Ramos (cell line): ENCODE results near the gene C1orf35.

ENCODE experiments used
- in situ Hi-C: fragments of 300-500 bp; cut with MboI; formaldehyde crosslinking; loops from one replicate; pipeline ENCODE4 v1.14.3; 2022; ENCODE audit warnings: low sequenced_read_pairs; ENCODE audit not compliant: unreplicated experiment

Gene C1orf35

DNA sequence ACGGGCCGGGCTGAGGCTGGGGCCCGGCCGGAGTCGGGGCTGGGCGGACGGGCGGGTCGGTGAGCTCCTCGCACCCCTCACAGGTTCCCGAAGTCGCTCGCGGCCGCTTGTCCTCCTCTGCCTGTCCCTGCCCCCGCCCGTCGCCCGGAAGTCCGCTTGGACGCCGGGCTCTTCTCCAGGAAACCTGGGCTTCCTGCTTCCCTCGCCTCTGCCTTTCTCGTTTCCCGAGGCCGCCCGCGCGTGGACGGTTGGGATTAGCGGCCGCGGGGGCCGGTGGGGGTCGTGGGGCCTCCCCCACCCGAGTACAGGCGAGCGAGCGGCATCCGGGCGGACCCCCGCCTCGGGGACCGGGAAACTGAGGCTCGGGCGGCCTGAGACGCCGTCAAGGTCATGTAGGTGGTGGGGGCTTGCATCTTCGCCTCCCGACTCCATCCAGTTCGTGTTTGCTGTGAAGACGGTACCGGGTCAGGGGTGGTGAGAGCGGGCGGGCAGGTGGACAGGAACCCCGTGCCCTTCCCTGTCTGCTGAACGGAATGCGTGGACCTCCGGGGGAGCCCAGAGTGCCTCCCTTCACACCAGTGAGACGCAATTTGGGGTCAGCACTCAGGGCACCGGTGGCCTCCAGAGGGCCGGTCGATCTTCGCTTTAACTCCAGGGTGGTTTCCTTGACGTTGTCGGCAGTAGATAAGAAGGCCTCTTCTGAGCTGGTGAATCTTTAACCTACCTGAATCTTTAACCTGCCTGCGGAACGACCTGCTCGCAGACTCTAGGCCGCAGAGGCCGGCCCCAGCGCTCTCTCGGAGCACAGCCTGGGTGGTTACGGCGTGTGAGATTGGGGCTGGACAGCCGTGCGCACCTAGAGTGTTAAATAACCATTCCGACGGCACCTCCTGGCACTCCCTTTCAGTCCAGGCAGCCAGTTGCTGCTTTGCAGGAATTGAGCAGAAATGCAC lies 19.9 kb downstream of the C1orf35 start:
- in situ Hi-C loops: no loop called here

- in situ Hi-C loops: no loop called here
Measured at GRCh38 chr1:228082214-228082917, 20.8 kb downstream of the C1orf35 start, which contains the start of gene ARF1. Gene ARF1, plus strand, starts transcription at chr1:228082708. Its CDS starts 14,407 bp downstream, at chr1:228097115.

- in situ Hi-C loops: no loop called here
Measured at GRCh38 chr1:228081578-228082213, 21.4 kb downstream of the C1orf35 start.

DNA sequence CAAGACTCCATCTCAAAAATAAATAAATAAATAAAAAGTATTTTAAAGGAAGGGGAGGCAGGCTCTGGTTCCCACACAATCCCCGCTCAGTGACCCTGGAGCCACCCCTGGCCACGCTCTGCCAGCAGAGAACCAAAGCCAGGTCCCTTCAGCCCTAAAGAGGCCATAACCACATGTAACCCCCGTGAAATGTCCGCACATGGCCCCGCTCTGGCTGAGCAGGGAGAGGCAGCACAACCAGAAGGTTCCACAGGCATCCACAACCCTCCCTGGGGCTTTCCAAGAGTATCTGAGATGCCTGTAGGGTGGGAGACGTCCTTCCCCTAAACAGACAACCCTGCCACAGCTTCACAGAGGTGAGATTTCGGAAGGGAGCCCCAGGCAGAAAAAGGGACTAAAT lies 22.0 kb downstream of the C1orf35 start:
- in situ Hi-C loops: no loop called here

- in situ Hi-C loops: no loop called here
Measured at GRCh38 chr1:228079601-228080263, 23.4 kb downstream of the C1orf35 start.

DNA sequence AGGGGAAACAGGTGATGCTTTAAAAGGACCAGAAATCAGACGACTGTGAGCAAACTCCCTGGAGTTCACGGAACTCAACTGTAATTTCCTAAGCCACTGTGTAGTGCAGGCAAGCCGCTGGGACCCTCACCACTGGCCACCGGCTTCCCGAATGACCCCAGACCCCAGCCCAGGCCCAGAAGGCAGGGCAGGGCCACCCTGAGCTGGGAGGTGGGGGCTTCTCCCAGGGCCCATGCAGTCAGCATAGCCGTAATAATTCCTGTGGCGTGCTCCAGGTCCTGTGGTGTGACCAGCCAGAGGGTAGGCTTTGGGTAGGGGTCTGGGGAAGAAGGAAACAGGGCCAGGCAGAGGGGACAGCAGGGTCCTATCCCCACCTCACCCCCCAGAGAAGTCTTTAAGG lies 24.1 kb downstream of the C1orf35 start:
- in situ Hi-C loops: no loop called here

GRCh38 chr1:228077565-228078330 lies 25.4 kb downstream of the C1orf35 start:
- in situ Hi-C loops: no loop called here

GRCh38 chr1:228076796-228077430 lies 26.2 kb downstream of the C1orf35 start:
- in situ Hi-C loops: no loop called here

- in situ Hi-C loops: no loop called here
Measured at GRCh38 chr1:228075801-228076271, 27.3 kb downstream of the C1orf35 start.

DNA sequence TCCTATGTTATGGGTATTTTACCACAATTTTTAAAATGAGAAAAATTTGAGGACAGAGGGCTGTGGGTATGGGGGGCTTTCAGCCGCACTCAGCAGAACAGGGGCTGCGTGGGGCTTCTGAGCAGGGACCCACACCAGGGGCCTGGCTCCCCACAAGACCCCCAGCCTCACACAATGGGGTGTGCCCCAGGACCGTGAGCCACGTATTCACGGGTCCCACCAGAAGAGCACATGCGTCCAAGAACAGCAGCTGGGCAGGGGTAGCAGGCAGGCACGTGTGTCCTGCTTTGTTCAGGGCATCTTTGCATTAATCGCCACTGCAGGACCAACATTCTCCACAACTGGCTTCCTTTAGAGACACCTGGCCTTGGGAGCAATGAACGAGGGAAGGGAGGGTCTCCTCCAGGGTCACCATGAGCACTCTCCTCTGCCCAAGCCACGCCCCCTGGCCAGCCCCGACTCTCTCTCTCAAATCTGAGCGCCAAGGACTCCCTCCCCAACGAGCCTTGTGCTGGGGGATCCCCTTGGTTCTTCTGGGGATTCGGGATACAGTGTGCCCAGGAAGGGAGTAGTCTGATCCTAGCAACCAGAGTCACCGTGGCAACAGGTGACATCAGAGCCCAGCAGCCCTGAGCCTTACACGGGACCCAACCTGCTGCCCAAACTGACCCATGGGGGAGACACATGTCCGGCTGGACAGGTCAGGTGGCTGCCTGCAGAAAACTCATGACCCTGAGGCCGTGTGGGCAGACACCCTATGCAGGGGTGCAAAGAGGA lies 28.0 kb downstream of the C1orf35 start:
- in situ Hi-C loops: no loop called here

- in situ Hi-C loops: no loop called here
Measured at GRCh38 chr1:228073857-228074545, 29.1 kb downstream of the C1orf35 start.

DNA sequence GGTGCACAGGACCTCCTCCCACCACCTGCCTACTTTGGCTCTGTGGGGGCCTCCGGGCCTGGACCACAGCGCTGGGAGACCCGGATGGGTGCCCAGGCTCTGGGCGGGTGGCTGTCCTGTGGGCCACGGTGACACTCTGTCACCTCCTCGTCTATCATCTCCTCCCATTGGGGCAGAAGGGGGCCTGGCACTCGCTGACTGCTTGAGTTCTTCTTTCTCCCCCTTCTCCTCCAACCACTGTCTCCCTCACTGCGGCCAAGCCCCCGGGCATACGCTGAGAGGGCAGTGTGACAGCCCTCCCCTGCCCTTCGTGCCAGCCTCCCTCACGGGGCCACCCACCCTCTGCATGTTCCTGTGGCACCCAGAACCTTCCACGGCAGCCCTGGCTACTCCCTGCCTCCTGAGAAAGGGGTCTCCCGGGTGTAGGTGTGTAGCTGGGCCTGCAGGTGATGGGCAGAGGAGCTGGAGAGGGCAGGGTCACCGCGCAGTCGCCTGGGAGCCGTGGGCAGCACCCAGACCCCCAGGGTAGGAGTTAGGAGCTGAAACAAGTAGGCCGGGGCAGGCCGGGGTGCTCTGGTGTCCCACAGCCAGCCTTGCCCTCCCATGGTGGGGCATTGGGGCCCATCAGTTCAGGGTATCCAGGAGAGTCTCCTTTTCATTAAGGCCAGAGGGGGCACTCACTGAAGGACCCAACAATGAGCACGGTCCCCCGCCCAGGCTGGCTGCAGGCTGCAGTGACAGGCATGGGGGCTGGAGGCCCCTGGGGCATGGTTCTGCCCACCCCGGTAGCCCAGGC lies 29.9 kb downstream of the C1orf35 start:
- in situ Hi-C loops: no loop called here

DNA sequence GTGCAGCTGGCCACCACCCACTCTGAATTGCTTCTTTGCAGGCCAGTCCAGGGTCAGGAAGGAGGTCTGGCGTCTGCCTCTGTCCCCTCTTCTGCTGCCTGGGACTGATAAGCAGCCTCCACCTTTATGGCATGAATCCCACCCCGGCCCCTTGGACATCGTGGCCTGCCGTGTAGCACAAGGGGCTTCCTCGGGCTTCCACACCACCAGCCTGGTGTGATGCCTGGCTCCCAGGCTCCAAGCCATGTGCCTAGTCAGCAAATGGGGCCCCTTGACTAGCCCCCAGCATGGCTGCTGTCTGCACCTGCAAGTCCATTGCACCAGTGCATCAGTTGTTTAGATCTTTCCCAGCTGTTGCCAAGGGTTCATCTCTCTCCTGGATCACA lies 30.5 kb downstream of the C1orf35 start:
- in situ Hi-C loops: no loop called here

DNA sequence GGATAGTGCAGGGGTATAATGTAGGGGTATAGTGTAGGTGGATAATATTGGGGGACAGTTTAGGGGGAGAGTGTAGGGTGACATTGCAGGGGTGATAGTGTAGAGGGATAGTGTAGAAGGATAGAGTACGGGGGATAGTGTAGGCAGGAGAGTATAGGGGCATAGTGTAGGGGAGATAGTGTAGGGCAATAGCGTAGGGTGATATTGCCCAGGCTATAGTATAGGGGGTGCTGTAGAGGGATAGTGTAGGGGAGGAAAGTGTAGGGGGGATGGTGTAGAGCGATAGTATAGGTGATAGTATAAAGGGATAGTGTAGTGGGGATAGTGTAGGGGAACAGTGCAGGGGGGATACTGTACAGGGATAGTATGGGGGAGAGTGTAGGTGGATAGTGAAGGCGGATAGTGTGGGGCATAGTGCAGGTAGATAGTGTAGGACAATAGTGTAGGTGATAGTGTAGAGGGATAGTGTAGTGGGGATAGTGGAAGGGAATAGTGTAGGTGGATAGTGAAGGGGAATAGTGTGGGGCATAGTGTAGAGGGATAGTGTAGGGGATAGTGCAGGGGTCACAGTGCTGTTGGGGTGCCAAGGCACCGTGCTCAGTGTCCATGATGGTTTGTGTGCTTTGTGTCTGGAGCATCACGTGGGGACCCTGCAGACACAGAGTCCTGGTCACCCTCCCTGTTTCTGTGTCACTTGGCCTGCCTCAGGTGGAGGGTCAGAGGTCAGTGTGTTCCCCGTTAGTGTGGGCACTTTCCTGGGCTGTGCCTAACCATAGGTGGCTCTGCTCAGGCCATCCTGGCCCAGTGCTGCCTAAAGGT lies 31.1 kb downstream of the C1orf35 start:
- in situ Hi-C loops: no loop called here

DNA sequence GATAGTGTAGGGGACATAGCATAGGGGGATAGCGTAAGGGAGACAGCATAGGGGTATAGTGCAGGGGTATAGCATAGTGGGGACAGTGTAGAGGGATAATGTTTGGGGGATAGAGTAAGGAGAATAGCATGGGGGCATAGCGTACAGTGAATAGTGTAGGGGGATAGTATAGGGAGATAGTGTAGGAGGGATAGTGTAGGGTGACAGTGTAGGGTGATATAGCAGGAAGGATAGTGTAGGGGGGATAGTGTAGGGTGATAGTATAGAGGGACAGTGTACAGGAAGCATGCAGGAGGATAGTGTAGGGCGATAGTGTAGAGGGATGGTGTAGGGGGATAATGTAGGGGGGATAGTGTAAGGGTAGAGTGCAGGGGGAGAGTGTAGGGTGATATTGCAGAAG lies 32.3 kb downstream of the C1orf35 start:
- in situ Hi-C loops: no loop called here

GRCh38 chr1:228070173-228070572 lies 33.0 kb downstream of the C1orf35 start:
- in situ Hi-C loops: no loop called here
